ENCODE data around the gene FIBP. TPM values are rescaled to one million over a fixed set of nuclear protein-coding genes. Genes with fewer than 3 reads are reported as not detected.
A peak's percentile ranks its signal among the peaks of the same experiment; 100 is the strongest.

The FIBP gene
- total and polyA plus RNA-seq, 3 experiments from 2014 or later: 78.6 to 123 (median 121) TPM

DNA sequence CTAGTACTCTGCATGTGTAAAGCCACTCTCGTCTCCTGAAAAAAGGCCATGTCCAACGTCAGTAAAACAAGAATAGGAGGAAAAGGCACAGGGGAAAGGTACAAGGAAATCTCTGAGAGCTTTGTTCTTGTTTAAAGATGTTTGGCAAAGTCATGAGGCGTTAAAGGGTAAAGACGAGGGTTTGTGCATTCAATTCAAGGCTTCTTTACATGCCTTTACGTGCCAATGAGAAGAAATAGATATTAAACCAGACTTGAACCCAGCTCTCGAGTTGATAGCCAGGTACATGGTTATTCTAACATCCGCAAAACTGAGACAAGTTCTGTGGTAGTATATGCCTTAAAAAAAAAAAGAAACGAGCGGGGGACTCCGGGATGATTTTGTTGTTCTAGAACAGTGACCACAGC, 29.6 kb downstream of the FIBP start:
- peaks cover 57% of the 10 kb centered on the region for H3K4me1 ChIP-seq (ENCODE audit: insufficient read depth, low read length)
- H3K27me3 ChIP-seq (ENCODE audit: insufficient read depth, low read length, poor library complexity, severe bottlenecking): no peaks in the 10 kb centered on the region
- H3K36me3 ChIP-seq (ENCODE audit: insufficient read depth, low read length): peaks cover 47% of the 10 kb centered on the region
- H3K9me3 ChIP-seq (ENCODE audit: low read length): no peaks in the 10 kb centered on the region
- peak overlapping the region; percentile 93 for H3K27ac ChIP-seq (ENCODE audit: low read depth, low read length)
- Mint-ChIP-seq H3K9me3 (no peaks in the 10 kb centered on the region), H3K27me3 (no peaks in the 10 kb centered on the region), H3K4me3 (peak overlapping the region; percentile 90 to 96 (median 93)), H3K36me3 (peaks cover 13 to 65% (median 19%) of the 10 kb centered on the region in 3 donors), H3K4me1 (peaks cover 51 to 68% (median 60%) of the 10 kb centered on the region in 3 donors), H3K27ac (peak overlapping the region; percentile 88 to 98 (median 98))
- H3K4me3 ChIP-seq (ENCODE audit: low read length): peak overlapping the region; percentile 94
- ChIA-PET POLR2A (interaction anchor here (0.7 to 5.4 kb wide), 16 partner anchors 11 to 818 kb away, joined by 3 to 140 read pairs (median 5); partner anchors contain the start of genes BANF1, CCDC85B, CD248 and EIF1AD), CTCF (interaction anchor here (0.8 to 24.5 kb wide), 11 partner anchors 9 to 362 kb away, joined by 3 to 560 read pairs (median 4); partner anchors contain the start of genes BANF1, CCDC85B, CTSW and EFEMP2)
- no peak for DNase-seq

DNA sequence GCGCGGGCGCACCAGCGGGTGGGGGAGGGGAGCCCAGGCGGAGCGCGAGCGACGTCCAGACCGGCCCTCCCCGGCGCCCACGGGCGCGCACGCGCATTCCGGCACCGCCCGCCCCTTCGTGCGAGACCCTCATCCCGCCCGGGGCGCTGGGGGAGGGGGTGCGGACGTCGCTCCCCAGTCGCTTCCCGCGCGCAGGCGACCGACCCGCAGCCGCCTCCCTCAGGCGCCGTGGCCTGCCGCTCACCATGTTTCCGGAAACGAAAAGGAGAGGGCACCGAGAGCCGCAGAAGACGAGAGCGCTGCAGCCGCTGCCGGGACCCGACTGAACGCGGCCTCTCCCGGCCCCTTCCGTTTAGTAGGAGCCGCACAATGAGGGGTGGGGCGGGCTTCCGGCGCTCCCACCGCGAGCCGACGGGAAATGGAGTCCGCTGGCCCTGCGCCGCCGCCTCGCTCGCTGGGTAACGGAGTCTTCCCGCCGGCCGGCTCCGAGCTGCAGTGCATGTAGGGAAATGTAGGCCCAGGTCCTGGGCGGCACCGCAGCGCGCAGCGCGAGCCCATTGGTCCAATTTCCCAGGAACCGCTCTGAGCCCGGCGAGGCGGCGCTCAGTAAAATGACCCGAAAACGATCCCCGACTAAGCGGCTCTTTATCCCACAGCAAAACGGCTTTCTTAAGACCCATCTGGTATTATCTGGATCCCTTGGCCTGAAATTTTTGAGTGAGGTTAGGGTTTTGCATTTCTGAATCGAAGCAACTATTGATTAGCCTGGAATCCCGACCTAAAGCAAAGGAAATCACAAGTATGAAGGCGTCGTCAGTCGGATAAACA, 30.2 kb downstream of the FIBP start, which contains the start of gene CFL1:
CFL1 (minus strand) TSS at position 328 of the 828 bp plus-strand sequence; CDS start at position 247, 81 bp downstream.
- Mint-ChIP-seq H3K27ac (peak within 1 kb of the TSS; percentile 88 to 99 (median 98)), H3K4me3 (peak within 1 kb of the TSS; percentile 91 to 96 (median 94)), H3K9me3 (no peaks in the 10 kb centered on the region), H3K27me3 (no peaks in the 10 kb centered on the region), H3K4me1 (peaks cover 57 to 75% (median 66%) of the 10 kb centered on the region in 3 donors), H3K36me3 (peaks cover 18 to 65% (median 21%) of the 10 kb centered on the region in 3 donors)
- ChIA-PET POLR2A (interaction anchor here (0.7 to 5.4 kb wide), 13 partner anchors 12 to 359 kb away, joined by 3 to 140 read pairs (median 5); partner anchors contain the start of genes BANF1, CCDC85B, EIF1AD and FIBP), CTCF (interaction anchor here (0.8 to 24.5 kb wide), 7 partner anchors 9 to 363 kb away, joined by 3 to 560 read pairs (median 3); partner anchors contain the start of genes CCDC85B, CTSW, EFEMP2 and FIBP)
- Histone ChIP-seq H3K36me3 (ENCODE audit: insufficient read depth, low read length) (peaks cover 47% of the 10 kb centered on the region), H3K4me1 (ENCODE audit: insufficient read depth, low read length) (peaks cover 63% of the 10 kb centered on the region), H3K27ac (ENCODE audit: low read depth, low read length) (peak within 1 kb of the TSS; percentile 93), H3K4me3 (ENCODE audit: low read length) (peak within 1 kb of the TSS; percentile 94), H3K27me3 (ENCODE audit: insufficient read depth, low read length, poor library complexity, severe bottlenecking) (no peaks in the 10 kb centered on the region), H3K9me3 (ENCODE audit: low read length) (no peaks in the 10 kb centered on the region)
- peak; percentile 96 to 97 (median 97) for DNase-seq

GRCh38 chr11:65857500-65857852, 30.8 kb downstream of the FIBP start:
- Histone ChIP-seq H3K4me3 (ENCODE audit: low read length) (peak overlapping the region; percentile 94), H3K4me1 (ENCODE audit: insufficient read depth, low read length) (peaks cover 64% of the 10 kb centered on the region), H3K9me3 (ENCODE audit: low read length) (no peaks in the 10 kb centered on the region), H3K36me3 (ENCODE audit: insufficient read depth, low read length) (peaks cover 46% of the 10 kb centered on the region), H3K27ac (ENCODE audit: low read depth, low read length) (peak overlapping the region; percentile 78), H3K27me3 (ENCODE audit: insufficient read depth, low read length, poor library complexity, severe bottlenecking) (no peaks in the 10 kb centered on the region)
- H3K27ac Mint-ChIP-seq: peak overlapping the region in 3 of 8 donors; percentile 50 to 95 (median 51)
- H3K4me1 Mint-ChIP-seq: peaks cover 57 to 70% (median 63%) of the 10 kb centered on the region in 3 donors
- ChIA-PET POLR2A (interaction anchor here (0.5 to 5.4 kb wide), 8 partner anchors 13 to 762 kb away, joined by 3 to 140 read pairs (median 7); partner anchors contain the start of genes CCDC85B, FIBP, PCNX3 and SNX32), CTCF (interaction anchor here (1.6 to 24.5 kb wide), 4 partner anchors 14 to 363 kb away, joined by 3 to 560 read pairs (median 46); partner anchors contain the start of genes CCDC85B, CTSW, EFEMP2 and FIBP)
- no peaks in the 10 kb centered on the region for H3K27me3 Mint-ChIP-seq
- no peaks in the 10 kb centered on the region for H3K9me3 Mint-ChIP-seq
- H3K4me3 Mint-ChIP-seq: peak overlapping the region; percentile 87 to 94 (median 92)
- peaks cover 15 to 66% (median 18%) of the 10 kb centered on the region in 3 donors for H3K36me3 Mint-ChIP-seq
- DNase-seq: peak; percentile 60 to 81 (median 67)

DNA sequence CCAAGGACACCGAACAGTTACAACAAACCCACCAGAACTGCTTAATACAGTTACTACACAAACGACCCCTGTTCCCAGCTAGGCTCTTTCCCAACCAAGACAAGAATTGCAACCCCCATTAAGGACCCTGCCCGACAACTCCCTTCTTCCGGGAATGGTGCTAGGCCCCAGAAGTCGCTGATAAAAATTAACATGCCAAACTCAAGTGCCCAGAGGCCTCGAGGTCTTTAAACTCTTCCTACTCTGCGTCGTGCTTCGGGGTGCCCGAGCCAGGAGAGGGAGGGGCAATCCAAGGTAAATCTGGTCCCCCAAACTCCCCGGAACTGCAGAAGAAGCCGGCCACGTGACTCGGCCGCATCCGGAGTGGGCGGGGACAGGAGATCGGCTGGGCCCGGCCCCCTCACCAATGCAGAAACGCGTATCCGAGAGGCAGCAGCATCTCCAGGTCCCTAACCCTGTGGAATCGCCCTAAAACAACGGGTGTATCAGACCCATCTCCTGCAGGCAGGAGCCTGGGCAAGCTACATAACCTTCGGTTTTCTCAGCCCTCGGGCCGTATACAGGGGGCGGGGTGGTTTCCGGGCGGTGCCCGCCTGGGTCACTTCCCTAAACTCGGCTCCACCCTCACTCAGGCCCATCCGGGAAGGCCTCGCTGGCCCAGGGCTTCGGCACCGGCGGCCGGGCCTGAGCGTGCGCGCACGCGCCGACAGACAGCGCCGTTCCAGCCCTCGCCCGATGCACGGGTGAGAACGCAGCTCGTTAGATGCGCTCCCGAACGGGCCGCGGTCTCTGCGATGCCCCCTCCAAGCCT, 31.4 kb downstream of the FIBP start:
- no peaks in the 10 kb centered on the region for H3K27me3 Mint-ChIP-seq
- H3K27ac ChIP-seq (ENCODE audit: low read depth, low read length): peak overlapping the region; percentile 78
- no peaks in the 10 kb centered on the region for H3K9me3 Mint-ChIP-seq
- H3K27me3 ChIP-seq (ENCODE audit: insufficient read depth, low read length, poor library complexity, severe bottlenecking): no peaks in the 10 kb centered on the region
- peak overlapping the region; percentile 87 to 94 (median 92) for H3K4me3 Mint-ChIP-seq
- DNase-seq: peak; percentile 78 to 89 (median 84)
- no peaks in the 10 kb centered on the region for H3K9me3 ChIP-seq (ENCODE audit: low read length)
- ChIA-PET POLR2A (interaction anchor here (0.5 to 5.4 kb wide), 7 partner anchors 13 to 762 kb away, joined by 3 to 140 read pairs (median 7); partner anchors contain the start of genes CCDC85B, FIBP and SNX32), CTCF (interaction anchor here (1.6 to 24.5 kb wide), 2 partner anchors 31 to 364 kb away, joined by 3 to 560 read pairs; partner anchors contain the start of genes CCDC85B, CTSW and FIBP)
- H3K27ac Mint-ChIP-seq: peak overlapping the region; percentile 87 to 99 (median 92)
- peaks cover 58% of the 10 kb centered on the region for H3K4me1 ChIP-seq (ENCODE audit: insufficient read depth, low read length)
- peaks cover 18 to 70% (median 19%) of the 10 kb centered on the region in 3 donors for H3K36me3 Mint-ChIP-seq
- H3K4me3 ChIP-seq (ENCODE audit: low read length): peak overlapping the region; percentile 94
- peaks cover 59 to 72% (median 65%) of the 10 kb centered on the region in 3 donors for H3K4me1 Mint-ChIP-seq
- H3K36me3 ChIP-seq (ENCODE audit: insufficient read depth, low read length): peaks cover 40% of the 10 kb centered on the region

DNA sequence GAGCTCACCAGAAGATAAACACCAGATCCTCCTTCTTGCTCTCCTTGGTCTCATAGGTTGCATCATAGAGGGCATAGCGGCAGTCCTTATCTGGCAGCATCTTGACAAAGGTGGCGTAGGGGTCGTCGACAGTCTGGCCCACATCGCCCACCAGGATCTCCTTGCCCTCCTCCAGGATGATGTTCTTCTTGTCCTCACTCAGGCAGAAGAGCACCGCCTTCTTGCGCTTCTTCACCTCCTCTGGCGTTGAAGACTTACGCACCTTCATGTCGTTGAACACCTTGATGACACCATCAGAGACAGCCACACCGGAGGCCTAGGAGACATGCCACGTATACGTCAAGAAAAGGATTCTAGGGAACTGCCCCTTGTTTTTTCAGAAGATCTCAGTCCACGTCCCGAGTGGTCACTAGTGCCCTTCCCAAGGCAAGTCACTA, 32.3 kb downstream of the FIBP start:
- peak overlapping the region; percentile 87 to 94 (median 92) for H3K4me3 Mint-ChIP-seq
- peak overlapping the region; percentile 94 for H3K4me3 ChIP-seq (ENCODE audit: low read length)
- H3K9me3 Mint-ChIP-seq: no peaks in the 10 kb centered on the region
- peaks cover 53 to 65% (median 61%) of the 10 kb centered on the region in 3 donors for H3K4me1 Mint-ChIP-seq
- H3K27me3 ChIP-seq (ENCODE audit: insufficient read depth, low read length, poor library complexity, severe bottlenecking): no peaks in the 10 kb centered on the region
- peaks cover 49% of the 10 kb centered on the region for H3K4me1 ChIP-seq (ENCODE audit: insufficient read depth, low read length)
- no peak for DNase-seq
- peaks cover 46% of the 10 kb centered on the region for H3K36me3 ChIP-seq (ENCODE audit: insufficient read depth, low read length)
- ChIA-PET CTCF (interaction anchor here (1.0 kb wide), 1 partner anchor 38 kb away, joined by 3 read pairs; no protein-coding TSS in a partner anchor), POLR2A (interaction anchor here (0.6 to 2.5 kb wide), 4 partner anchors 22 to 570 kb away, joined by 3 to 7 read pairs (median 3); partner anchors contain the start of gene SNX32)
- H3K27ac Mint-ChIP-seq: peak overlapping the region; percentile 87 to 99 (median 92)
- no peaks in the 10 kb centered on the region for H3K27me3 Mint-ChIP-seq
- H3K36me3 Mint-ChIP-seq: peaks cover 19 to 71% (median 24%) of the 10 kb centered on the region in 3 donors
- H3K27ac ChIP-seq (ENCODE audit: low read depth, low read length): peak overlapping the region; percentile 78
- no peaks in the 10 kb centered on the region for H3K9me3 ChIP-seq (ENCODE audit: low read length)

DNA sequence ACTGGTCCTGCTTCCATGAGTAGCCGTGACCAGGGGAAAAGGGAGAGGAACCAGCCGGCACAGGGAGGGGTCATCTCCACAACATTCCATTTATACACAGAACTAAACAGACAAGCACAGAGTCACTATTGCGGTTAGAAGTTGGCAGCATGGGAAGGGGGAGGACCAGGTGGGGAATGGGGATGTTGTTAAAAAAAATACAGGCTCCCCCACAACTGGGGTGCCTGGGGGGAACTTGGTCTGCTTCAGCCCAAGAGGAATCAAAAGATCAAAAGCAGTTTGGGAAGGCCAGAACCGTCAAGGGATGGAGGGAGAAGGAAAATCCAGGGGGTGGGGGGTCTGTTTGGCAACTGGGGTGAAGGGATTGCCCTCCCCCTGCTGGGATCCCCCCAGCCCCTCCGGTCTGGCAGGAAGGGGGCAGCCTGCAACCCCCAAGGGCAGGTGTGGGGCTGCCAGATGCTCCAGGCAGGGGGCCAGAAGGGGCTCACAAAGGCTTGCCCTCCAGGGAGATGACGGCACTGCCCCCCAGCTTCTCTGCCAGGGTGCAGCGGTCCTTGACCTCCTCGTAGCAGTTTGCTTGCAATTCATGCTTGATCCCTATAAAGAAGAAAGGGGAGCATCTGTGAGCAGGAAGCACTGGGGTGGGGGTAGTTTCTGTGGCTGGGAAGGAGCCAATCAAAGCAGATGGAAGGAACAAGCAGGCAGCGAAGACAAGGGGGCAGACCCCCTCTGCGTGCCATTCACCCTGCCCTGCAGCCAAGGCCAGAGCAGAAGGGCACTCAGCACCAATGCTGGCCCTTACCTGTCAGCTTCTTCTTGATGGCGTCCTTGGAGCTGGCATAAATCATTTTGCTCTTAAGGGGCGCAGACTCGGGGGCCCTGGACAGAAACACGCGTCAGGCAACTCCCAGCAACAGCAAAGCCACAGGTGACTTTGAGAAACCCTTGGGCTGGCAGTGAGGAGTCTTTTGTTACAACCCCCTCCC, 33.1 kb downstream of the FIBP start:
- no peaks in the 10 kb centered on the region for H3K9me3 ChIP-seq (ENCODE audit: low read length)
- peaks cover 46% of the 10 kb centered on the region for H3K36me3 ChIP-seq (ENCODE audit: insufficient read depth, low read length)
- H3K4me1 ChIP-seq (ENCODE audit: insufficient read depth, low read length): peaks cover 47% of the 10 kb centered on the region
- no peak for DNase-seq
- no peaks in the 10 kb centered on the region for H3K9me3 Mint-ChIP-seq
- no peak overlapping the region for H3K27ac ChIP-seq (ENCODE audit: low read depth, low read length)
- H3K27me3 Mint-ChIP-seq: no peaks in the 10 kb centered on the region
- peaks cover 19 to 69% (median 24%) of the 10 kb centered on the region in 3 donors for H3K36me3 Mint-ChIP-seq
- POLR2A ChIA-PET: interaction anchor here (0.6 kb wide), 2 partner anchors 25 to 293 kb away, joined by 3 read pairs; no protein-coding TSS in a partner anchor
- H3K4me3 Mint-ChIP-seq: peak overlapping the region; percentile 87 to 94 (median 92)
- H3K4me1 Mint-ChIP-seq: peaks cover 52 to 61% (median 57%) of the 10 kb centered on the region in 3 donors
- H3K27me3 ChIP-seq (ENCODE audit: insufficient read depth, low read length, poor library complexity, severe bottlenecking): no peaks in the 10 kb centered on the region
- H3K27ac Mint-ChIP-seq: peak overlapping the region in 6 of 8 donors; percentile 70 to 93 (median 88)
- no peak overlapping the region for H3K4me3 ChIP-seq (ENCODE audit: low read length)
- CTCF ChIA-PET: interaction anchor here (1.0 kb wide), 1 partner anchor 37 kb away, joined by 3 read pairs; no protein-coding TSS in a partner anchor

All from CD8-positive, alpha-beta memory T cell (primary cell).